8988T (cell line): ENCODE measurements around the gene GRID2.
"Not testable (repeated sequence)": the region's sequence is repeated elsewhere in the genome, so short reads cannot be mapped to it uniquely, and the experiment has no call there.

ENCODE experiments used
- DNase-seq: peaks from one replicate; pipeline ENCODE4 v3.0.0; 2011

The GRID2 gene

DNA sequence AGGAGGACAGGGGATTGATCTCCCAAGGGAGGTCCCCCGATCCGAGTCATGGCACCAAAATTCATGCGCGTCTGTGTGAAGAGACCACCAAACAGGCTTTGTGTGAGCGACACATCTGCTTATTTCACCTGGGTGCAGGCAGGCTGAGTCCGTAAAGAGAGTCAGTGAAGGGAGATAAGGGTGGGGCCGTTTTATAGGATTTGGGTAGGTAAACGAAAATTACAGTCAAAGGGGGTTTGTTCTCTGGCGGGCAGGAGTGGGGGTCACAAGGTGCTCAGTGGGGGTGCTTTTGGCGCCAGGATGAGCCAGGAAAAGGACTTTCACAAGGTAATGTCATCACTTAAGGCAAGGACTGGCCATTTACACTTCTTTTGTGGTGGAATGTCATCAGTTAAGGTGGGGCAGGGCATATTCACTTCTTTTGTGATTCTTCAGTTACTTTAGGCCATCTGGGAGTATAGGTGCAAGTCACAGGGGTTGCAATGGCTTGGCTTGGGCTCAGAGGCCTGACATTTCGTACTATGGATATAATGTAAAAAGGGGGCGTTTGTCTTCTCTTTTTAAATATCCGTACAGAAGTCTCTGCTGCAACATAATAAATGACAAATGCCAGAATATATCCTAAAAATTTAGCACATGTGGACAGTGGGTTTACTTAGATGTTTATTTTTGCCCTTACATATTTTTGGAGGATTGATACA is 140.5 kb downstream of the GRID2 start:
- not testable (repeated sequence) for DNase-seq

DNA sequence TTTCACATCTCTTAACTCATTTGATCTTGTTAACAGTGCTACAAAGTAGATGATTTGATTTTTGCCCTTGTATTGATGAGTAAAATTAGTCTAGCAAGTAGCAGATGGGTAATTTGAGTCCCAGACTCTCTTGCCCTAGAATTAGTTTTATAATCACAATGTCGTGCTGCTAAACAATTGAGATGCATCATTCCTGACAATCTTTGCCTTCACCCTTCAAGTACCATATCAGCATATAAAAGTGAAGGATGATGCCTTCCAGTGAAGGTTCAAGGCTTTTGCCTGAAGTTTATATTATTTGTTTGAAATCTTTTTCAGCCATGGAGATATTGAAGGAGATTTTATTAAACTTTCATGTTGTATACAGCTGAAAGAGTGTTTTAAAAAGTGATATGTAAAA is 141.4 kb downstream of the GRID2 start:
- no peak for DNase-seq

DNA sequence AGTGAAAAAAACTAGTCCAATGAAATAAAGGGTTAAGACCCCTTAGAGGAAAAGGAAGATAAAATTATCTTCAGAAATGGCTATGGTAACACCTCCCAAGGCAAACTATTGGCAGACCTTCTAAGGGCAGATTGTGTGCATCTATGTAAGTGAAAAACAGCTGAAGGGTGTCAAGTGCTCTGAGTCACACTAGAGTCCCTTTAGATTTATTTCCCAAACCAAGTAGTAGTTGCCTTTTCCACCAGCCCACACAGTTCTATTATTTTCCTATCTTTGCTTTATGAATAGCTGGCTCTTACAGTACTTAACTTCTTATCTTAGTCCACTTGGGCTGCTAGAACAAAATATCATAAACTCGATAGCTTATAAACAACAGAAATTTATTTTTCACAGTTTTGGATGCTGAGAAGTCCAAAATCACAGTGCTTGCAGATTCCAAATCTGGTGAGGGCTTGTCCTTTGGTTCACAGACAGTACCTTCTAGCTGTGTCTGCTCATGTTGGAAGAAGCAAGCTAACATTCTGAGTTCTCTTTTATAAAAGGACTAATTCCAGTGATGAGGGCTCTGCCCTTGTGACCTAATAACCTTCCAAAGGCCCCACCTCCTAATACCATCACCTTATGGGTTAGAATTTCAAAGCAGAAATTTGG is 143.6 kb downstream of the GRID2 start:
- no peak for DNase-seq

DNA sequence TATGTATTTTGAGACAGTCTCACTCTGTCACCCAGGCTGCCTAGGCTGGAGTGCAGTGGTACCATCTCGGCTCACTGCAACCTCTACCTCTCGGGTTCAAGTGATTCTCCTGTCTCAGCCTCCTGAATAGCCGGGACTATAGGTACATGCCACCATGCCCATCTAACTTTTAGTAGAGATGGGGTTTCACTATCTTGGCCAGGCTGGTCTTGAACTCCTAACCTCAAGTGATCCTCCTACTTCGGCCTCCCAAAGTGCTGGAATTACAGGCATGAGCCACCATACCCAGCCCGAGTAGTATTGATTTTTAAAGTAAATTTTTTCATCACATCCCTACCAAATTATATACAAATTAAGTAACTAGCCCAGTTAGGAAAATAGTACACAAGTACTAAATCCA is 144.4 kb downstream of the GRID2 start:
- DNase-seq, result not testable (repeated sequence)

DNA sequence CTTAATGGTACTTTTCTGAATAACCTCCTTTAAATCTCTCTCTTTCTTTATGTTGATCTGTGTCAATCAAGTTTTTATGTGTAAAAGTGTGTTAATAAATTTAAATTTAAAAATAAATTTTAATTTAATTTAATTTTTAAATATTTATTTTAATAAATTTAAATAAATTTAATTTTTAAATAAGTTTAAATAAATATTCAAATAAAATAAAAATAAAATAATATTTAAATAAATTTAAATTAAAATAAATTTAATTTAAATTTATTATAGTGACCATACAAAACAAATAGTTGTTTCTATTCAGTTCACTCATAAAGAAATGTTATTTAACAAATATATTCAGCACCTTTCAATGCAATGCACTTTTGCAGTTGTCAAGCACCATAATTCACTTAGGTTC is 146.9 kb downstream of the GRID2 start:
- no peak for DNase-seq

DNA sequence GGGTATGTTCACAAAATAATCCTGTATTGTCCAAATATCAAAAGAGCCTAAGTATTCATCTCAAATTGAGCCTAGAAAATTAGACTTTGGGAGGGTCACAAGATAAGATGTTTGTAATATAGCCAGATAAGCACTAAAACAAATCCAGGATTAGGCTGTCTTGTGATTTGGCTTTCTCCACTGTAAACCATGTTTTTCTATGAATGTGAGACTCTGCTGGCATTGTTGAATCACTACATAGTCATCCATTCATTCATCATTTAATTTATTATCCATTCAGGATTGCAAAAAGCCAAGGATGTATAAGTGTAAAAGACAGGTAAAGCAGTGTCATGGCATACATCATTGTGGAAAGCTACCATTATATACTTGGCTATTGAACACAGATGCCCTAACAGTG is 148.0 kb downstream of the GRID2 start:
- no peak for DNase-seq

DNA sequence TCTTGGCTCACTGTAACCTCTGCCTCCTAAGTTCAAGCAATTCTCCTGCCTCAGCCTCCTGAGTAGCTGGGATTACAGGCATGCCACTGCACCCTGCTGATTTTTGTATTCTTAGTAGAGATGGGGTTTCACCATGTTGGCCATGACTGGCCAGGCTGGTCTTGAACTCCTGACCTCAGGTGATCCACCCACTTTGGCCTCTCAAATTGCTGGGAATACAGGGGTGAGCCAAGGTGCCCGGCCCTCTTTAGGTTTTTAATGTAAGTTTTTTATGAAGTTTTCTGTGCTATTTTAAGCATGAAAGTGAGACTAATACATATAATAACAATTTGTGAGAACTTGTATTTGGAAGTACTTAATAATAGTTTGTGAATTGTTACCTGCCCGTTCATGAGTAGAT is 148.6 kb downstream of the GRID2 start:
- DNase-seq, result not testable (repeated sequence)

DNA sequence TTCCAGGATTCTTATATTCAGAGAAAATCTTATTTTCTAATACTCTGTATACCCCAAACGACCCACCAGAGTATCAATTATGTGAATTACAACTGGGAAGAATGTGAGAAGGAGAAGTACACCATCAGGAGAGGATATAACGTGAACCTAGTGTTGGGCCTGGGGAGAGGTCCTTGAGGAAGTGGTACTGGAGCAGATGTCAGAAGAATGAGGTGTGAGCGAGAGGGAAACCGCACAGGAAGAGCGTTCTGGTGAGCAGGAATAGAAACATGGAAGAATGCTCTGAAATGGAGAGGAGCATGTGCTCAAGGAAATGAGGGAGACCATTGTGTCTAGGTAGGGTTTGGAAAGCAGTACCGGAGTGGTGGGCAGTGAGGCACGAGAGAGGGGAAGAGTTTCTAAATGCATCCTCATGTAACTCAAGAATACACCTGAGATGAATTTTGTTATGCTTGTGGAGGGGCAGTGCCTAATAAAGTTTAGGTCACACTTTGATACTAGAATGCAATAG is 151.6 kb downstream of the GRID2 start:
- no peak for DNase-seq

DNA sequence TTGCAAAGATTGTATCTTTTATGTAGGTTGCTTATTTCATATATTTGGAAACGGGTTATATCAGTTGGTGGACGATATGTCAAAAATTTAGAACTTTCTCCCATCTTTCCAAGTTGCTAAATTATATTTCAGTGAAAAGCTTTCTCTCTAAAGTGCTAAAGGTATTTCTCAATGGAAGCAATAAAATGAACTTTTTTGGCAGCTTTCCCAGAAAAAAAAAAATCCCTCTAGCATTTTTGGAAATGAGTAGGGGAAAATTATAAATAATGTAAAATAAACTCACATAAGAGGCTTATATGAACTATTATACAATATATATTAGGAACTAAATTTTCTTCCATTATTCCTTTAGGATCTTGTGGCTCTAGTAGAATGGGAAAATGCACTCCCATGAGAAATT is 152.2 kb downstream of the GRID2 start:
- DNase-seq, result no peak

DNA sequence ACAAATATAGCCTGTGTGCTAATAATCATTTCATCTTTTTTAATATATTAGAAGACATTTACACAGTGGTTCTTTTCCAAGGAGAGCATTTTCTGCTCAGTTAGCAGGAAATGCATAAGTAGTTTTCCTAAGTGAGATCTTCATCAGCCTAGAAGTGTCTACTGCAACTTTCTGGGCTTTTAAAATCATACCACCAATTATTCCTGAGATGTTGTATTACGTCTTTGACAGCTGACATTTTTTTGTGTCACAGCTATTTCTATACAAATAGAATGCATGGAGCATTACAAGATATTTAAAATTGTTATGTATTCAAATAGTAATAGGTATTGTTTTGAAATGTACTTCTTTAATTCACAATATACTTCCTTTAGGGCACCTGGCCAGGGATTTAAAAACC is 158.0 kb downstream of the GRID2 start:
- no peak for DNase-seq

DNA sequence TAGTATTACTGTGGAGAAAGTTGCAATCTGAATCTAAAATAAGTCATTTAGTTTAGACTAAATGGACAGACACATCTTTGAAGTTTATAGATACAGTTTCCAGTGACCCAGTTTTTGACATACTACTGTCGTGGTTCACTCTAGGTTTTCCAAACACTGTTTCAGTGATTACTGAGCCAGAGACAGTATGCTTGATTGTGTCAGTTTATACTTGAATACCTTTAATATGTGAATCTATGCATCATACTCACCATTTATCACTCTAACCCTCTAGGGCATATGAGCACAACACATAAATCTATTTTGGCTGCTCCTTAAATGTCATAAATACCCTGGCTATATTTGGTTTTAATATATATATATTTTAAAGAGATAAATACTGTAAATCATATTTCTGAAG is 173.5 kb downstream of the GRID2 start:
- DNase-seq, result no peak

DNA sequence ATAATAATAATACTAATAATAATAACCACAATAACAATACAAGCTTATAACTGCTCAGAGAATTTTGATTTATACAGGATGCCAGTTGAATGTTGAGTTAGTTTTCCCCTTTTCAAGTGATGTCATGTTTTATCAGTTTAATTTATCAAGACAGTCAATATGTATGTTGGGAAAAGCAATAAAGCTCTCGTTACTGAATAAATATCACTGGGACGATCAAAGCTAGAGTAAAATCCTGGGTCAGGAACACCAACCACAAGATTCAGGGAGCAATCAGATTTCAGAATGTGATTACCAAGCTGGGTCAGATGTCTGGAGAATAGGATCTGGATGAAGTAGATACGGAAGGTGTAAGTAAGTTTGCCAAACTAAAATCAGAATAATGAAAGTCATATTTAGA is 179.6 kb downstream of the GRID2 start:
- DNase-seq, result no peak

DNA sequence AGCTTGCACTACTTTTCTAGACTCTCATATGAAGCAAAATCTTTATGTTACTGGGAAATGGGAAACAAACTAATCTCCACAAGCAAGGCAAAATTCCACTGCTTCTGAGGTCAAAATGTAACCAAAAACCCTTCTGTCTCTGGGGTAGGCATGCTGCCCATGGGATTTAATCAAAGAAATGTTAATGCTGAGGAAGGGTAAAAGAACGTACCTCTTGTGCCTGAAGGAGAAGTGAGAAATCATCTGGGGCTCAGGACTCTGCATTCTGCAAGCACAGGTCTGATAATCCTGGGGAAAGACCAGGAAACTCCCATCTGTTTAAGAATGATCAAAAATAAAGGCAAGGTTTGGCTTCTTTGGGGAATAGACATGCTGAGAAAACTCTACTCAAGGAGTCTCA is 184.7 kb downstream of the GRID2 start:
- no peak for DNase-seq

DNA sequence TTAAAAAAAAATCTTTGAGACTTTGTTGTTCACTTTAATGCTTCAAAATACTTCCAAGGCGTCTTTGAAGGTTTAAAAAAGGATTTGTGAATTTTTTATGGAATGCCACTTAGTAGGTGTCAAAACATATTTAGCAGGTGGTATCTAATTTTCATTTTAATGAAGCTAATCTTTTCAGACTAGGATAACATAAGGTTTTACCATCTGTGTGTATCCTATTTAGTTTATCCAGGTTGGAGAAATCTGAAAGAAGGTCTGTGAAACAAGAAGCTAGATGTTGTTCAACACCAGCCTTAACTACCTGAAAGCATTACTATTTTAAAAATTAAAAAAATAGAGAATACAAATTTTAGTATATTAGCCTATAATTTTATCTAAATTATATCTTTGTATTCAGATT is 193.4 kb downstream of the GRID2 start:
- no peak for DNase-seq

DNA sequence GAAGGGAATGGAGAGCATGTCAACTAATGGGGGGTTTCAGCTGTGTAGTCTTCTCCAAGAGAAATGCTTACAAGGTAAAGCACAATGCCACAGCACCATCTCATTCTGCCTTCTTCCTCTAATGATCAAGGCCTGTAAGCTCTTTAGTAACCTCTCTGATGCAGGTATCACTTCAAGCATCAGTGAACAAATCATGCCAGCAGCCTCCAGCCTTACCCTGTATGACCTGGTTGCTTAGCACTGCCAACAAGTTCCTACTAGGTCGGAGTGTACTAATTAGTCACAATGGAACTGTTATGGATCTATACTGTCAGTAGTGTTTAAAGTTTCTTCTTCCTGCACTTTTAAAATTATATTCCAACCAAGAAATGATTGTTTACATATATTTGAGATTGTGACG is 197.7 kb downstream of the GRID2 start:
- DNase-seq, result no peak

DNA sequence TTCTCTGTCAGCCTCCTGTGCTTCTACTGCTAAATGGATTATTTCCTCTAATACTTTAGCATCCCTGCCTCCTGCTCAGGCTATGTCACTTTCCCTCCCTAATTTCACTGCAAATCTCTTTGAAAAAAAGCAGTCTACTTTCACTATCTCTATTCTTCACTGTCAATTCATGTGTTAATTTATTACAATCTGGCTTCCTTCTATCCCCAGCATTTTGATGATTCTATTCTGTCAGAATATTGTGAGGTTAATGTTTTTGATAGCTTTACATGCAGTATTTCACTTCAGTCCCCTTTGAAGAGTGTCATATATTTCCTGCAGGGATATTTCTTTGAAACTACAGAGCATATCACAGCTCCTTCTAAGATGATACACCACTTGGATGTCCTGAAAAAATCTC is 203.2 kb downstream of the GRID2 start:
- DNase-seq, result no peak

DNA sequence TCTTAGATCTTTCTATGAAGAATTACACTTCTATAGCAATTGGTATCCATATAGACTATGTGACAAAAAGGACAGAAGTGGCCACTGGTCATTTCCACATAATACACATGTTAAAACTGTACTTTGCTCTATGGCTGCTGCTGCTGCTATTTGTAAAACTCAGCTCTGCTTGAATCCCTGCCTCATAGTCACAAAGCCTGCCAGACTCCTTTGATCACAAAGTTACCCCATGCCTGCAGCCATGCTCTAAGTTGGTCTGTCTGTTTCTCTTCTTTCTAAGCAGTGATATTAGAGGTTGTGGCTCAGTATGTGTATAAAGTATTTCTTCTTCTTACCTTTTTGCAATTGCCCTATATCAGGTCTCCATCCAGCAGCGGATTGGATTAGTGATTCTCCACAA is 210.9 kb downstream of the GRID2 start:
- no peak for DNase-seq

DNA sequence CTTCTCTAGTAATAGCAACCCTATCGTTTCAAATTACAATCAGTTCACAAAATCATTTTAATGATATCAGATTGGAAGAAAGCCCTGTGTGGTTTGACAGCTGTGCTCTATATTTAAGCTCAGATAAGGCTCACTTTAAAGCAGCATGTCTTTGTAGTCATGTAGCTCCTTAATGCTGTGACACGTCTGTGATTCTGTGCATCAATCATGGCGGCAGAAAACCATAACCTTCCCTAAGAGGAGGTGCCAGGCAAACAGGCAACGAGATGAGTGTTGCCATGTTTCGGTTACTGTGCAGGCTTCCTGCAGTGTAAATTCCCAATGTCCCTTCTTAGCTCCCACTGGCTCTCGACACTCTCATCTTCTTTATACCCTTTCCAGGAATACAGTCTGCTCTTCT is 212.7 kb downstream of the GRID2 start:
- no peak for DNase-seq

DNA sequence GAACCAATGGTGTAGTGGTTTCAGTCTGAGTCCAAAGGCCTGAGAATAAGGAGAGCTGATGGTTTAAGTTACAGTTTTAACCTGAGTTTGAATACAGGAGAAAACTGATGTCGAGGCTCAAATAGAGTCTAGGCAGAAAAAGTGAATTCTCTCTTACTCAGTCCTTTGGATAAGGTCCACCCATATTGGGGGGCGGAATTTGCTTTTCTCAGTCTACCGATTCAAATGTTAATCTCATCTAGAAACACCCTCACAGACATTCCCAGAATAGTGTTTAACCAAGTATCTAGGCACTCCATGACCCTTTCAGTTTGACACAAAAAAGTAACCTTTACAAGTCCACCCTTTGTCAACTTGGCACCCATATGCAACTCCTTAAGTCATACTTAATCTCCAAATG is 216.0 kb downstream of the GRID2 start:
- no peak for DNase-seq

DNA sequence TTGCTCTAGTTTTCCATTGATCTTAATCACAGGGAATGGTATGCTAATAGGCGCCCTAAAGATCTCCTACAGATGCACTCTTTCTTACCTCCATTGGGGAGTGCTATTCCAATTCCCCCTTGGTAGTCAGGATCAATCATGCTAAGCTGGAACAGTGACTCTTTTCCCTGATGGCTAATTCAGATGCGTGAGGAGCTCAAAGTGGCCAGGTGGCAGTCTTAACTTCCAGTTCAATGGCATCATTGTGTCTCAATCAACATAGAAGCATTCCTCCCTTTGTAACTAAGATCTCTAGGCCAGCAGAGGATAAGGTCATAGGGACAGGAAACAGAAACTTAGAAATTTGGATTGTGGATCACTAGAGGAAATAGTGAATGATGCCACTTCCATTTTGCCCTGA is 216.8 kb downstream of the GRID2 start:
- DNase-seq, result no peak

DNA sequence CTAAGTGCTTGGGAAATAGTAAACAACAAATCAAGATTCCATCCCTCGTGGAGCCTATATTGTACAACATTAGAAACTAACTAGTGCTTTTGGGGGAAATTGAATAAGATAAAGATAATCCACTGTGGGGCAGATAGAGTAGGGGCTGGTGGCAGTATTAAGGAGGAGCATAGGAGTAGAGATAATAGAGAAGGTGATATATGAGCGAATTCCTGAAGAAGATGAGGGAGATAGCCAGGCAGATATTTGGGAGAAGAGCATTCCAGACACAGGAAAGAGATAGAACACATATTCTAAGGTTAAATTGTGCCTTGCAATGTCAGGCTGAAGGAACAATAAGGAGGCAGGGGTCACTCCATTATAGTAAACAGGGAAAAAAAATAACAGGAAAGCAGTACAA is 218.2 kb downstream of the GRID2 start:
- DNase-seq, result no peak

DNA sequence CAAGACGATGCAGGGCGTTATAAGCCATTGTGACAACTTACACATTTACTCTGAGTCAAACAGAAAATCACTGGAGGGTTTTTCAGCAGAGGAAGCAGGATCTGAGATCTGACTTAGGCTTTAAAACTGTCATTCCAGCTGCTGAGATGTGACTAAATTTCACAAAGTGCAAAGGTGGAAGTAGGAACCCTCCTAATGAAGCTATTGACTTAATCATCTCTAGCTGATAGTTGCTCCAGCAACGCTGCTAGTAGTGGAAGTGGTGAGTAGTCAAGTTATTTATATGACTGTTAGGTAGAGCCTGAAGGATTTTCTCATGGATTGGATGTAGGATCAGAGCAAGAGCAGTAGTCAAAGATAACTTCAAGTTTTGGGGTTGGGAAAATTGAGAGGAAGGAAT is 218.6 kb downstream of the GRID2 start:
- no peak for DNase-seq

DNA sequence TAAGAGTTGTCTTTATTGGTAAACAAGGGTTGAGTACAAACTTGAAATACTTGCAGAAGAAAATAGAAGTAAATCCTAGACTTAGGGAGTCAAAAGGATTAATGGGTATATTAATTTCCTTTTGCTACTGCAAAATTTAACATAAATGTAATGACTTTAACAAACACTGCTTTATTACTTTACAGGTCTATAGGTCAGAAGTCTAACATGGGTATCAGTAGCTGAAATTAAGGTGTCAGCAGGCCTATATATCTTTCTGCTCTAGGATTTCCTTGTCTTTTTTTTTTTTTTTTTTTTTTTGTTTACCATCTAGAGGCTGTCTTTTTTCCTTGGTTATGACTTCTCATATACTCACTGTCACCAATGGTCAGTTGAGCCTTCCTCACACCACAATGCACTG is 220.4 kb downstream of the GRID2 start:
- no peak for DNase-seq

DNA sequence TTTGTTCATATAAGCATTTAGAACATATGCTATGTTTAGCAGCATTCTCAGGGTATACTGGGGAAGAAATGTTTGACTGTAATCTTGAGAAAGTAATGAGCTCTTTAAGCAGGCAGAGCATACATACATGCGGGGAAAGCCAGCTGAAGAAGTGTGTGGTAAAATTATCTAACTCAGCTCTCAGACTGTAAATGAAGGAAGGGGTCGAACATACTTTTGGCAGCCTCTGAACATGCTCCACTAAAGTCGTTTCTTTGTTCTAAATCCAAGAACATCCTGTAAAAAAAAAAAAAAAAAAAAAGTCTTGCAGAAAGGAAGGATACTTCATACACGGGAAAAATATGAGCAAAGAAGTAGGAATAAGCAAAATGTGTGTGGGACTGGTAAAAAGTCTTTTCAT is 224.8 kb downstream of the GRID2 start:
- DNase-seq, result no peak

DNA sequence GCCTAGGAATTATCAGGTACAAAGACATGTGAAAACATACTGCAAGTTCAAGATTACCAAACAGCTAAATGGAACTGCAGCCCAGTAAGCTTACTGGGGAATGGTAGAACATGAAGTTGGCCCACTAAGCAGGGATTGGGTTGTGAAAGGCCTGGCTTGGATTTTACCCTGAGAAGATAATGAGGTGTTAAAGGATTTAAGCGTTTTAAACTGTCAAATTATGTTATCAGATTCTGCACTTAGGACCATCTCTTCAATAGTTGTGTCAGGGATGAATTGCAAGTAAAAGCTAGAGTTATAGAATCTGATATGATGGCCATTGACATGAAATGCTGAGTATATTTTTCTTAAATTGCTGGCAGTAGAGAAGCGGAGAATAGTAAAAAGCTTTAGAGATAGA is 225.7 kb downstream of the GRID2 start:
- DNase-seq, result no peak
